Measurements from ENCODE around the gene ACOX2. TPM values are rescaled to one million over a fixed set of nuclear protein-coding genes. Genes with fewer than 3 reads are reported as not detected.

The ACOX2 gene
- total RNA-seq, 2 experiments from 2014 or later: not detected

- no TSS peak for BruUV-seq (replicated peaks)
These were observed 27.6 kb upstream of the ACOX2 start for GRCh38 chr3:58564456-58565160.

GRCh38 chr3:58564054-58564453 lies 27.1 kb upstream of the ACOX2 start:
- Histone ChIP-seq H3K4me3 (ENCODE audit: low read depth, low read length, poor library complexity, severe bottlenecking) (no peak overlapping the region), H4K20me1 (ENCODE audit: insufficient read depth, low read length) (no peaks in the 10 kb centered on the region), H3K4me1 (ENCODE audit: insufficient read depth, low read length, poor library complexity, severe bottlenecking) (peaks cover 12% of the 10 kb centered on the region), H2AFZ (ENCODE audit: low read length) (no peak overlapping the region), H3K9me3 (ENCODE audit: low read length) (no peaks in the 10 kb centered on the region), H3K27ac (ENCODE audit: low read depth, low read length, poor library complexity, severe bottlenecking) (no peak overlapping the region), H3K4me2 (ENCODE audit: low read length) (no peak overlapping the region), H3K36me3 (ENCODE audit: insufficient read depth, low read length) (no peaks in the 10 kb centered on the region), H3K79me2 (ENCODE audit: insufficient read depth, low read depth, low read length) (no peaks in the 10 kb centered on the region), H3K9me2 (ENCODE audit: insufficient read depth, low read length) (no peaks in the 10 kb centered on the region)
- POLR2A ChIA-PET: no interaction called here
- BruUV-seq (replicated peaks): no TSS peak
- TF ChIP-seq, protein P1, sequence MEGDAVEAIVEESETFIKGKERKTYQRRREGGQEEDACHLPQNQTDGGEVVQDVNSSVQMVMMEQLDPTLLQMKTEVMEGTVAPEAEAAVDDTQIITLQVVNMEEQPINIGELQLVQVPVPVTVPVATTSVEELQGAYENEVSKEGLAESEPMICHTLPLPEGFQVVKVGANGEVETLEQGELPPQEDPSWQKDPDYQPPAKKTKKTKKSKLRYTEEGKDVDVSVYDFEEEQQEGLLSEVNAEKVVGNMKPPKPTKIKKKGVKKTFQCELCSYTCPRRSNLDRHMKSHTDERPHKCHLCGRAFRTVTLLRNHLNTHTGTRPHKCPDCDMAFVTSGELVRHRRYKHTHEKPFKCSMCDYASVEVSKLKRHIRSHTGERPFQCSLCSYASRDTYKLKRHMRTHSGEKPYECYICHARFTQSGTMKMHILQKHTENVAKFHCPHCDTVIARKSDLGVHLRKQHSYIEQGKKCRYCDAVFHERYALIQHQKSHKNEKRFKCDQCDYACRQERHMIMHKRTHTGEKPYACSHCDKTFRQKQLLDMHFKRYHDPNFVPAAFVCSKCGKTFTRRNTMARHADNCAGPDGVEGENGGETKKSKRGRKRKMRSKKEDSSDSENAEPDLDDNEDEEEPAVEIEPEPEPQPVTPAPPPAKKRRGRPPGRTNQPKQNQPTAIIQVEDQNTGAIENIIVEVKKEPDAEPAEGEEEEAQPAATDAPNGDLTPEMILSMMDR (conservative IDR thresholded peaks at IDR 0.05; ENCODE audit: low read length): no peak
- TF ChIP-seq EZH2phosphoT487 (IDR thresholded peaks at IDR 0.05; ENCODE audit: borderline replicate concordance, low read depth, low read length): no peak
- CTCF ChIA-PET (ENCODE audit: unreplicated experiment): no interaction called here
- no peak for DNase-seq (ENCODE audit: low spot score)
- intact Hi-C loops (cut with micrococcal nuclease; ENCODE audit: unreplicated experiment): no loop called here

More at GRCh38 chr3:58564456-58565160, 27.6 kb upstream of the ACOX2 start:
- no peak for TF ChIP-seq EZH2phosphoT487 (IDR thresholded peaks at IDR 0.05; ENCODE audit: borderline replicate concordance, low read depth, low read length)
- TF ChIP-seq, protein P1 (conservative IDR thresholded peaks at IDR 0.05; ENCODE audit: low read length): no peak
- POLR2A ChIA-PET: interaction anchor here (0.7 kb wide), 1 partner anchor 52 kb away, joined by 9 read pairs; no protein-coding TSS in a partner anchor
- no peak overlapping the region for H3K4me2 ChIP-seq (ENCODE audit: low read length)
- no peak overlapping the region for H3K27ac ChIP-seq (ENCODE audit: low read depth, low read length, poor library complexity, severe bottlenecking)
- H3K79me2 ChIP-seq (ENCODE audit: insufficient read depth, low read depth, low read length): no peaks in the 10 kb centered on the region
- intact Hi-C loops (cut with micrococcal nuclease; ENCODE audit: unreplicated experiment): no loop called here
- no peak overlapping the region for H3K4me3 ChIP-seq (ENCODE audit: low read depth, low read length, poor library complexity, severe bottlenecking)
- H3K9me2 ChIP-seq (ENCODE audit: insufficient read depth, low read length): no peaks in the 10 kb centered on the region
- no peaks in the 10 kb centered on the region for H3K36me3 ChIP-seq (ENCODE audit: insufficient read depth, low read length)
- CTCF ChIA-PET (ENCODE audit: unreplicated experiment): no interaction called here
- peaks cover 15% of the 10 kb centered on the region for H3K4me1 ChIP-seq (ENCODE audit: insufficient read depth, low read length, poor library complexity, severe bottlenecking)
- no peaks in the 10 kb centered on the region for H3K9me3 ChIP-seq (ENCODE audit: low read length)
- H4K20me1 ChIP-seq (ENCODE audit: insufficient read depth, low read length): no peaks in the 10 kb centered on the region
- no peak overlapping the region for H2AFZ ChIP-seq (ENCODE audit: low read length)
- no peak for DNase-seq (ENCODE audit: low spot score)

DNA sequence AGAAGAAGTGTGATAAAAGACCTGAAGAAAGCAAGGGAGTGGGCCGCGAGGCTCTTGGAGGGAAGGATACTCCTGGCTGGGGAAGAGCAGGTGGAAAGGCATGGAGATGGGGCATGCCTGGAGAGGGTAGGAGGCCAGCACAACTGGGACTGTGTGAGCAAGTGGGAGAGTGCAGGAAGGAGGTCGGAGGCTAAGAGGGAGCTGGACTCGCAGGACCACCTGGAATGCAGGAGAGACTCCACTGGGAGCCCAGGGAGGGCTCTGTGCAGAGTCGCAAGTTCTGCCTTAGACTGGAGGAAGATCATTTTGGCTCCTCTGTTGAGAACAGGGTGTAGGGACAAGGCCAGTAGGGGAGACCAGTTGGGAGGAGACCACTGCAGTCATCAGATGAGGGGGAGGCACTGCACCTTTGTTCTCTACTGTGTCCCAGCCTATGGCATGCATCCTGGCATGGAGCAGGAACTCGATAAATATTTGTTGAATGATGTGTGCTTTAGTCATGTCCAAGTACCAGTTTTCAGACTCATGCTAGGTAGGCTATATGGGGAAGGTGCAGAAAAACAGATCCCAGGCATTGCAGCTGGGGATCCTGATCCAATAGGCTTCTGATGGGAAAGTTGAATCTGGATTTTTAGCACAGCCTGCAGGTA lies 26.5 kb upstream of the ACOX2 start:
- no TSS peak for BruUV-seq (replicated peaks)
- Histone ChIP-seq H3K4me2 (ENCODE audit: low read length) (no peak overlapping the region), H3K36me3 (ENCODE audit: insufficient read depth, low read length) (no peaks in the 10 kb centered on the region)

More for the DNA sequence above, 26.5 kb upstream of the ACOX2 start:
- H3K9me3 ChIP-seq (ENCODE audit: low read length): no peaks in the 10 kb centered on the region
- H3K4me3 ChIP-seq (ENCODE audit: low read depth, low read length, poor library complexity, severe bottlenecking): no peak overlapping the region
- H3K9me2 ChIP-seq (ENCODE audit: insufficient read depth, low read length): no peaks in the 10 kb centered on the region
- POLR2A ChIA-PET: no interaction called here
- TF ChIP-seq, protein P1 (conservative IDR thresholded peaks at IDR 0.05; ENCODE audit: low read length): no peak
- TF ChIP-seq EZH2phosphoT487 (IDR thresholded peaks at IDR 0.05; ENCODE audit: borderline replicate concordance, low read depth, low read length): no peak
- intact Hi-C loops (cut with micrococcal nuclease; ENCODE audit: unreplicated experiment): no loop called here
- no peak for DNase-seq (ENCODE audit: low spot score)
- CTCF ChIA-PET (ENCODE audit: unreplicated experiment): no interaction called here
- H2AFZ ChIP-seq (ENCODE audit: low read length): no peak overlapping the region
- peaks cover 8% of the 10 kb centered on the region for H3K4me1 ChIP-seq (ENCODE audit: insufficient read depth, low read length, poor library complexity, severe bottlenecking)
- no peaks in the 10 kb centered on the region for H3K79me2 ChIP-seq (ENCODE audit: insufficient read depth, low read depth, low read length)
- no peaks in the 10 kb centered on the region for H4K20me1 ChIP-seq (ENCODE audit: insufficient read depth, low read length)
- no peak overlapping the region for H3K27ac ChIP-seq (ENCODE audit: low read depth, low read length, poor library complexity, severe bottlenecking)
